Peyer's patch (tissue), 4 donors: ENCODE data around the gene TTYH1. TPM values are rescaled to one million over a fixed set of nuclear protein-coding genes. Genes with fewer than 3 reads are reported as not detected.

Source experiments
- DNase-seq, 3 donors: peaks; one replicate each; pipeline ENCODE4 v3.0.0-alpha.2; 2017 to 2019
- H3K27ac ChIP-seq, 4 donors: fragments of 200-600 bp; sonication (generic); one replicate each; pipeline ENCODE4 v1.5.1; 2016 to 2019
- H3K27me3 ChIP-seq, 2 donors: fragments of 200-600 bp; sonication (generic); one replicate each; pipeline ENCODE4 v1.5.1; 2019
- H3K36me3 ChIP-seq, 3 donors: fragments of 200-600 bp; sonication (generic); one replicate each; pipeline ENCODE4 v1.5.1; 2016 to 2019
- H3K4me1 ChIP-seq, 4 donors: fragments of 200-600 bp; sonication (generic); one replicate each; pipeline ENCODE4 v1.5.1; 2016 to 2019
- H3K4me3 ChIP-seq, 4 donors: fragments of 200-600 bp; sonication (generic); 1 replicate in 3 of 4; 2 replicates in 1 of 4; pipeline ENCODE4 v1.5.1; 2016 to 2019; ENCODE audit warnings: mild to moderate bottlenecking in 1 of 4
- H3K9me3 ChIP-seq, 4 donors: fragments of 200-600 bp; sonication (generic); one replicate each; pipeline ENCODE4 v1.5.1; 2016 to 2019; ENCODE audit warnings: mild to moderate bottlenecking in 1 of 4
- POLR2A ChIP-seq, 2 donors: fragments of 450-650 bp; IDR thresholded peaks; one replicate each; pipeline ENCODE4 v1.5.1; 2017; ENCODE audit warnings: antibody characterized with exemption in 2 of 2, mild to moderate bottlenecking in 2 of 2, moderate library complexity in 2 of 2
- small RNA-seq, 2 donors: library from RNA; depleted of rRNA; stranded (forward); fragments of <200 nt; gene quantifications; one replicate each; pipeline ENCODE3, GENCODE V24; 2016
- total RNA-seq, 4 donors: library from RNA; depleted of rRNA; stranded (reverse); fragments of >200 nt; gene quantifications; one replicate each; pipeline ENCODE4 v1.1.0, GENCODE V29; 2016

TTYH1 gene
- total RNA-seq, 4 donors from 2014 or later = 0.35 TPM; not detected in 3

DNA sequence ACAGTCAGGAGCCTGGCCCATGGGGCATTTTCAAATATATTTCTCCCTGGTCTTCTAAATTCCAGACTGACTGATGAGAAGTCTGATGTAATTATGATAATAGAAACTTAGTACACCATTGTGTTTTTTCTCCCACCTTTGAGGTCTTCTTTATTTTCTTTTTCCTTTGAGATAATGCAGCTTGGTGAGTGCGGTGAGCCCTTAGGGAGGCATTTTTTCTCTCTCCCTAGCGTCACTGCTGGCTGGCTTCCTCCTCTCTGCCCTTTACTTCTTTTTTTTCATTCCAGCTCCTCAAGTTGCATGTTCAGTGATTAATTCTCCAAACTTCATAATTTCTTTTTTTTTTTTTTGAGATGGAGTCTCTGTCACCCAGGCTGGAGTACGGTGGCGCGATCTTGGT is 70.6 kb downstream of the TTYH1 start:
- no peaks in the 10 kb centered on the region for H3K9me3 ChIP-seq
- TF ChIP-seq POLR2A (IDR thresholded peaks at IDR 0.05) = no peak
- DNase-seq = no peak

More for the DNA sequence above, 70.6 kb downstream of the TTYH1 start:
- Histone ChIP-seq H3K27ac (no peak overlapping the region), H3K36me3 (no peaks in the 10 kb centered on the region), H3K4me3 (no peak overlapping the region), H3K27me3 (no peaks in the 10 kb centered on the region), H3K4me1 (peaks cover 0 to 3% (median 0%) of the 10 kb centered on the region in 4 donors)

Small RNA genes lying within 50 kb of the gene (small RNA-seq; reads per million reads assigned to genes)
- 0 reads per million in 2 donors for gene AC245884.3

Other genes starting within 250 kb of the TTYH1 start
- gene TMC4, start 242.3 kb upstream of the TTYH1 start, total RNA-seq = 100 to 1,000 TPM in 3 of 4 donors, 10 to 100 TPM in 1; 38.0 to 281 (median 232) TPM
- 100 to 1,000 TPM in 3 of 4 donors, 10 to 100 TPM in 1; 85.8 to 370 (median 245) TPM for gene MBOAT7, start 225.9 kb upstream of the TTYH1 start, total RNA-seq
- gene TSEN34, start 224.2 kb upstream of the TTYH1 start, total RNA-seq = 10 to 100 TPM; 29.7 to 50.4 (median 42.2) TPM
- gene RPS9, start 214.6 kb upstream of the TTYH1 start, total RNA-seq = 1,000 to 10,000 TPM in 2 of 4 donors, 100 to 1,000 TPM in 2; 712 to 1,604 (median 941) TPM
- 10 to 100 TPM in 1 of 4 donors, 1 to 10 TPM in 2, not detected in 1; 3.1 to 16.5 (median 5.6) TPM for gene LILRB3, start 192.5 kb upstream of the TTYH1 start, total RNA-seq
- 1 to 10 TPM in 2 of 4 donors, not detected in 2; 1.1 to 1.5 TPM for gene LILRA6, start 172.7 kb upstream of the TTYH1 start, total RNA-seq
- 10 to 100 TPM in 2 of 4 donors, 1 to 10 TPM in 2; 6.1 to 17.6 (median 9.7) TPM for gene LILRB5, start 158.2 kb upstream of the TTYH1 start, total RNA-seq
- 10 to 100 TPM in 1 of 4 donors, 1 to 10 TPM in 1, under 1 TPM in 2; 0.53 to 11.6 (median 1.6) TPM for gene LILRB2, start 134.4 kb upstream of the TTYH1 start, total RNA-seq
- gene LILRA5, start 102.3 kb upstream of the TTYH1 start, total RNA-seq = 1 to 10 TPM in 2 of 4 donors, not detected in 2; 1.9 to 4.1 TPM
- gene LILRA4, start 76.3 kb upstream of the TTYH1 start, total RNA-seq = not detected
- 10 to 100 TPM in 2 of 4 donors, 1 to 10 TPM in 2; 2.6 to 51.2 (median 10.0) TPM for gene LAIR1, start 50.5 kb upstream of the TTYH1 start, total RNA-seq
- gene LENG8, start 33.7 kb downstream of the TTYH1 start, total RNA-seq = 100 to 1,000 TPM; 154 to 481 (median 360) TPM
- gene LENG9, start 48.3 kb downstream of the TTYH1 start, total RNA-seq = 10 to 100 TPM; 11.0 to 18.9 (median 15.8) TPM
- 100 to 1,000 TPM in 1 of 4 donors, 10 to 100 TPM in 3; 38.0 to 133 (median 94.1) TPM for gene CDC42EP5, start 57.8 kb downstream of the TTYH1 start, total RNA-seq
- not detected for gene LAIR2, start 87.4 kb downstream of the TTYH1 start, total RNA-seq
- 1 to 10 TPM in 1 of 4 donors, under 1 TPM in 1, not detected in 2; 0.80 to 1.7 TPM for gene LILRA2, start 158.3 kb downstream of the TTYH1 start, total RNA-seq
- not detected for gene LILRA1, start 178.2 kb downstream of the TTYH1 start, total RNA-seq
- gene LILRB1, start 215.0 kb downstream of the TTYH1 start, total RNA-seq = 10 to 100 TPM in 1 of 4 donors, 1 to 10 TPM in 3; 1.3 to 30.5 (median 3.5) TPM
- 1 to 10 TPM in 2 of 4 donors, under 1 TPM in 1, not detected in 1; 0.53 to 2.8 (median 2.6) TPM for gene LILRB4, start 247.5 kb downstream of the TTYH1 start, total RNA-seq